Effector CD8-positive, alpha-beta T cell (primary cell): ENCODE results near the gene NAB2.

ENCODE experiments used
- DNase-seq: peaks from one replicate; lab custom pipeline; 2025; lab: John Stamatoyannopoulos, UW

Gene NAB2

DNA sequence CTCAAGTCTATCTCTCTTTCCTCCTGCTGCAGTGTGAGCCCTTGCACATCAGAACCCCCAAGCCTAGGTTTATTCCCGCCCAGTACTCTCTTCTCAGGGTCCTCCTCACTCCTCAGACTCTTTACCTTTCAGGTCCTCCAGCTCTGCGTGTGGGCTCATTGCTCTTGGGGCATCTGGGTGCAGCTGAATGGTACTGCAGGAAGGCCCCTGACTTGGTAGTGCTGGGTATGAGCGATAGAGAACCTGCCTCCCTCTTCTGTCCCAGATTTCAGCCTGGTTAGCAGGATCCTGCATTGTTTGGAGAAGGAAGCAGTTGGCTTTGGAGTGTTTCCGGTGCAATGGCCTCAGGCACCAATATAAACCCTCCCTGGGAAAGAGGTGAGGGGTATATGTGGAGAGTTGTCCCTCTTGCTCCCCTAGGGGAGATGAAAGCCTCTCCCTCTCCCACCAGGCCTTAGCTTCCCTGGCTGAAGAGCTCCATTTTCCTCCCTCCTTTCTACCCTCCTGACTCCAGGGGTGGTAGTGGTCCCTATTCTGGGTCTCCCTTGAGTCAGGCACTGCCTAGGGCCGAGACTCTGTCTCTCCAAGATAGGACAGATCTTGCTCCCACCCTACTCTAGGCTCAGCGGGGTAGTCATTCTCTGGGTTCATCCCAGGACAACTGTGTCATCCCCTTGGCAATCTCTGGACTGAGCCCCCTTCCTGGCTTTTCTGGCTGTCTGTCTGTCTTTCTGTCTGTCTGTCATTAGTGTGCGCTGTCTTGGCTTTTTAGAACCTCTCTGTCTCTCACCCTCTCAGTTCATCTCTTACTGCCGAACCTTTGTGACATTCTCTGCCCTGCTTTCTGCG is 43.2 kb downstream of the NAB2 start:
- no peak for DNase-seq

DNA sequence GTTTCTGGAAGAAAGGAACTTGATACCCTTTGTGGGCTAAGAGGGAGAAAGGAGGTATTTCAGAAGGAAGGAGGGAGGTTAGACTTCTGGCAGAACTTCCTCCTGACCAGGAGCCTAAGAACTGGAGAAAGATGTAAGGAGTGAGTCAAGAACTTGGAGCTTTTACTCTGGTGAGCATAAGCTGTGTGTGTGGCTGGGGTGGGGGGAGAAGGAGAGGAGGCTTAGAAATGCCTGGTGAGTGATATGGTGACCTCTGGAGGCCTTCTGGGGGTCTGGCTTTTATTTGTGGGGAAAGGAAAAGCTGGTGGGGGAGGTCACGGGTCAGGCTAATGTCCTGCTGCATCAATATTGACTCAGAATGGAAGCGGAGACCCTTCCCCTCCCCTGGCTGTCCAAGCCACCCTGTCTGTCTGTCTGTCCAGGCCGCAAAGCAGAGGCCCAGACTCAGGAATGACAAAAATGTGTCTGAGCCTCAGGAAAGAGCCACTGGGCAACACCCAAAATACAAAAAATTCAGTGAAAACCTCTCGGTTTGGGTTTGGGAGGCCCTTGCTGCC is 44.2 kb downstream of the NAB2 start:
- no peak for DNase-seq

DNA sequence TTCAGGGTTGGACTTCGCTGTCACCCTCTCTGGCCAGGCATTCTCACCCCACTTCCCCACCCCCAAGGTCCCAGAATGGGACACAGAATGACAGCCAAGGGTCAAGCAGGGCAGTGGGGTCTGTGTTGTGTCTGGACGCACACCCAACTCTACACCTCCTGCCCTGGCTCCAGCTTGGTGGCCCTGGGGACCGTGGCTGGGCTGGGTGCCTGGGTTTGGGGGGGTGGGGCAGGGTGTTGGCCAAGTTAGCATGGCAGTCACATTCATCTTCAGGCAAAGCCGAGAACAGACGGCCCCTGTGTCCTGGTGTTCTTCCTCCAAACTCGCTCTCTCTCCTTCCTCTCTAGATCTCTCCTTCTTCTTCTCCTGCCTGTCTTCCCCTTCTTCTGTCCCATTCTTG is 45.0 kb downstream of the NAB2 start:
- DNase-seq: no peak

DNA sequence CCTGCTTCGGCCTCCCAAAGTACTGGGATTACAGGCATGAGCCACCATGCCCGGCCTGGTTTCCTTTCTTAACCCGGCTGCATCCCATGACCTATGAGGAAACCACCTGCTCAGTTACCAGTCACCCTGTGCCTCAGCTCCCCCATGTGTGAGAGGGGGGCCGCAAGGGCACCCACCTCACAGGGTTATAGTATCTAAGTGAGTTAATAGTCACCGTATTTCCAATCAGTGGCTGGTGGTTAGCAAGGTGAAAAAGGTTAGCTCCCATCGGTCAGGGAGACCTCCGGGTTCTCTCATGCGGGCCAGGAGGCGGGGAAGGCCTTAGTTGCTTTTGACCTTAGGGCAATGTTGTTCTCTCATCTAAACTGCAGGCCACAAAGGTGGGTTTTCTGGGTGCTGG is 46.0 kb downstream of the NAB2 start:
- DNase-seq: no peak

DNA sequence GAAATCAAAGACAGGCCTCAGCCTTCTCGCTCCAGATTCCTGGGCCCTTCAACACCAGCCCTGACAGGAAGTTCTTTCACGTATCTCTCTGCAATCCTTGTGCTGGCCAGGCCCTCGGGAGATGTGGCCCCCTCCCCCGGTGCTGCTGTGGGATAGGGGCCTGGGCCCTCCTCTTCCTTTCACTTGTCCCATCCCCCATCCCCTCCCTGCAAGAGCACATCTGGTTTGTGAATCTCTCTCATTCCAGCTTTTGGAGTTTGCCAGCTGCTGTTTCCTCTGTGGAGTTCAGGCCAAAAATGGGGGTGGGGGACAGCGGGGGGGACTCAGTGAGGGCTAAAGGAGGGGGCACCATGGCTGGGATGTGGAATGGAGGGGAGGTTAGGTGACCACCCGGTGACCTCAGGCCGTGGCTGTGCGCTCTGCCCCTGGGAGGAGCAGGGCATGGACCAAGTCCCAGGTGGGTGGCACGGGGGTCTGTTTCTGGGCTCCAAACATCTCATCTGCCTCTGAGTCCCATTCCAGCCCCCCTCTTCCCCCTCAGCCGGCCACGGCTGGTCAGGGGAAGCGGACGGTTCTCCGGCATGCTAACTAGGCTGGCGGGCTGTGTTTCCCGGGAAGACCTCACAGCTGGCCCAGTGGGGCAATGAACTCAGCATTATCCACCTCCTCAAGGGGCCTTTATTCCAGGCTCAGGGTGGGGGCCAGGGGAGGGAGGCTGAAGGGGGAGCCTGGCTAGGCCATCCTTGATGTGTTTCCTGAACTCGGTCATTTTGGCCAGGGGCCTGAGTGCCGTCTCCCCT is 46.8 kb downstream of the NAB2 start:
- DNase-seq: no peak

DNA sequence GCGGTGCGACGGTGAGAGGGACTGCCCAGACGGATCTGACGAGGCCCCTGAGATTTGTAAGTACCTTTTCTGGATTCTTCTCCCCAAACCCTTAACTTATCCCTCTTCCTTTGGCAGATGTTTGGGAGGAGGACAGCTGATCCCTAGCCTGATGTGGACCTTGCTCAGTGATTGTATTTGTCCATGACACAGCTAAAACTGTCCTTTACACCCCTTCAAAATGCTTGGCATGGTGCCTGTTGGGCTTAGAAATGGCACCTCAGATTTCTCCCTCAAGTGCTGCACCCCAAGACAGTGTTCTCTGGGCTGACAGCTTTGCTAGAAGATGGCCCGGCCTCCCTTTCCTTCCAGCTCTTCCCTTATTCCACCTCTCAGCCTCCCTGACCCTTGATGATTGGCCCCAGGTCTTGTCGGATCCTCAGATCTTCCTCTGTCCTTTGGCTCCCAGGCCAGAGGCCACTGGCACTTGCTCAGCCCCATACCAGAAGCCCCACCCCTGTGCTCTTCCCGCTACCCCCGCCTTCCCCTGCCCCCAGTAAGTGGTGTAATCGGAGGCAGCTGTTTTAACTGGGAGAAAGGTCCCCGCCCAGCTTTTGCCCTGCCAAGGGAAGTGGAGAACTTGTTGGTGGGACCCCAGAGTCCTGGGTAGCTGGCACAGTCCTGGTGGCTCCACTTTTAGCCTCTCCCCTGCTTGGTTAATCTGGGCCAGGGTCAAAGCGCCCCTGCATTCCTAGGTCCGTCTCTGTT is 49.8 kb downstream of the NAB2 start:
- no peak for DNase-seq

DNA sequence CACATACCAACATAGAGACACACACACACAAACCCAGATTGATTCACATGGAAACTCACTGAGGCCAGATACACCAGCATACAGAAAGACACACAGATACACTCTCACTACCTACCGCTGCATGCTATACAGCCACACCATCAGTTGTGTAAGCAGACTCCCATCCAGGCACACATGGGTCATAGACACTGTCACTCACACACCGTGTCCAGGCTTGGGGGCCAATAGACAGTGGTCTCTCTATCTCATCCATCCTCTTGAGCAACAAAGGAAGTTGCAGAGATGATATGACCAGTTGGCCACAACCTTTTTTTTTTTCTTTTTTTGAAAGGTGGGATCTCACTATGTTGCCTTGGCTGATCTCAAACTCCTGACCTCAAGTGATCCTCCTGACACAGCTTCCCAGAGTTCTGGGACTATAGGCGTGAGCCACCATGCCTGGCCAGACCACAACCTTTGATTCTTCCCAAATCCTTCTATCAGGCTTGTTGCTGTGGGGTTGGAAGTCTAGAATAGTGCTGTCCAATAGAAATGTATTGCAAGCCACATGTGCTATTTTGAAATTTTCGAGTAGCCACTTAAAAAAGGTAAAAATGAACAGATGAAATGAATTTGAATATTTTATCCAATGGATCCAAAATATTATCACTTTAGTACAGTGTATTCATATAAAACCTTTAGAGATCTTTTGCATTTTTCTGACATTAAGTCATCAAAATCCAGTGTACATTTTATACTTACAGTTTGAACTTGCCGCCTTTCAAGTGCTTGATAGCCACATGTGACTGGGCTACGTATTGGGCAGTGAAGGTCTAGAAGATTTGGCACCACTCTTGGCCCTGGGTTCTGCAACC is 51.1 kb downstream of the NAB2 start:
- DNase-seq: no peak

DNA sequence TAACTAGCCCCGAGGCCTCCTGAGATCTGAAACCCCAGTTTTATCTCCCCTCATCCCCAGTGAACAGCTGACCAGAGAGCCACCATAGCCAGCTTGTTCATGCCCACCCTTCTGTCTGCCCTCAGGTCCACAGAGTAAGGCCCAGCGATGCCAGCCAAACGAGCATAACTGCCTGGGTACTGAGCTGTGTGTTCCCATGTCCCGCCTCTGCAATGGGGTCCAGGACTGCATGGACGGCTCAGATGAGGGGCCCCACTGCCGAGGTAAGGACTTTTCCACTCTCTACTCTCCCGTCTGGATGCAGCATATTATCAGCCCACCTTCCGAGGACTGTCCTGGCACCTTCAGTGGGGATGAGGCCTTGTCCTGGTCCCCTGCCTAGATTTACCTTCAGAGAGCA is 52.3 kb downstream of the NAB2 start:
- DNase-seq: no peak

DNA sequence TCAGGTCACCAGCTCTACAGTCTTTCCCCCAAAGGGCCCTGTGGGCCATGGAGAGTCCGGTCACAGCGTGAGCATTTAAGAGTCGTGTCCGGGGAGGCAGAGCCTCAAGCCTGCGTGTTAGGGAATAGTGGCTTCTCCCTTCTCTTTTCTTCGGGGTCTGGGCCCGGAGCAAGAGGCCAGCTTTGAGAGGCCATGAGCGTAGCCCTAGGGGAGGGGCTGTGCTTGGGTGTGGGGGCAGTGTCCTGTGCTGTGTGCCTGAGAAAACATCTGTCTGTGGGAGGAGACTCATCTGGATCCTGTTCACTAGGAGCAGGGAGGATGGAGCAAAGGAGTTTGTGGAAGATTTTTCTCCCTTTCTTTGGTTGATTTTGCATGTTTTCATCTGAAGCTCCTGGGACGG is 53.2 kb downstream of the NAB2 start:
- DNase-seq: no peak

DNA sequence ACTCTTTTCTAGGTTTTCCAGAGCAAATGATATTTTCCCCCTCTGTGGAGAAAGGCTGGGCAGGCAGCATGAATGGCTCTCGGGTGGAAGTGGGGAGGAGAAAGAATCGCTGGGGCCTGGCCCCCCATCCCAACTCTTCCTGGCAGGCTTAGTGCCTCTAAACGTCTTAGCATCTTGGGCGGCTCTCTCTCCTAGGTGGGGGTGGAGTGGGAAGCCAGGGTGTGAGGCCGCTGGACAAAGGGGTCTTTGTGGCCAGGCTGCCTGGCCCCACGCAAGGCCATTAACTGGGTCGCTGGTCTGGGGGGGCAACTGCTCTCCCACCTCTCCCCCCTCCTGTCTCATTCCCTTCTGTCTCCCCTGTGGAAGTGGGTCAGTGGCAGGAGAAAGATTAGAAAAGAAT is 53.8 kb downstream of the NAB2 start:
- DNase-seq: no peak

DNA sequence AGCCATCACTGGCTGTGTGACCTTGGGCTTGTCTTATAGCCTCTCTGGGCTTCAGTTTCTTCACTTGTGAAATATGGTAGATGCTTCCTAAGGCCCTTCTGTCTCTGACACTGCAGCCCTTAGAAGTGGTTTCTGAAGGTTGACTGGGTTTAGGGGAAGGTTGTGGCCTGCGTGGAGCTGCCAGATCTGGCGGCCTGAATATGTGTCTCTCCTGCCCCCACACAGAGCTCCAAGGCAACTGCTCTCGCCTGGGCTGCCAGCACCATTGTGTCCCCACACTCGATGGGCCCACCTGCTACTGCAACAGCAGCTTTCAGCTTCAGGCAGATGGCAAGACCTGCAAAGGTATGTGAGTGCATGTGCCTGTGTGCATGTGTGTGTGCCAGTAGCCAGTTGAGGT is 54.5 kb downstream of the NAB2 start:
- DNase-seq: no peak
